ENCODE data around the gene SLC2A3. TPM values are rescaled to one million over a fixed set of nuclear protein-coding genes. Genes with fewer than 3 reads are reported as not detected.
"Not testable (repeated sequence)": the region's sequence is repeated elsewhere in the genome, so short reads cannot be mapped to it uniquely, and the experiment has no call there.

SLC2A3 gene
- total and polyA plus RNA-seq, 12 donors, result 7.2 to 52.4 (median 23.0) TPM

DNA sequence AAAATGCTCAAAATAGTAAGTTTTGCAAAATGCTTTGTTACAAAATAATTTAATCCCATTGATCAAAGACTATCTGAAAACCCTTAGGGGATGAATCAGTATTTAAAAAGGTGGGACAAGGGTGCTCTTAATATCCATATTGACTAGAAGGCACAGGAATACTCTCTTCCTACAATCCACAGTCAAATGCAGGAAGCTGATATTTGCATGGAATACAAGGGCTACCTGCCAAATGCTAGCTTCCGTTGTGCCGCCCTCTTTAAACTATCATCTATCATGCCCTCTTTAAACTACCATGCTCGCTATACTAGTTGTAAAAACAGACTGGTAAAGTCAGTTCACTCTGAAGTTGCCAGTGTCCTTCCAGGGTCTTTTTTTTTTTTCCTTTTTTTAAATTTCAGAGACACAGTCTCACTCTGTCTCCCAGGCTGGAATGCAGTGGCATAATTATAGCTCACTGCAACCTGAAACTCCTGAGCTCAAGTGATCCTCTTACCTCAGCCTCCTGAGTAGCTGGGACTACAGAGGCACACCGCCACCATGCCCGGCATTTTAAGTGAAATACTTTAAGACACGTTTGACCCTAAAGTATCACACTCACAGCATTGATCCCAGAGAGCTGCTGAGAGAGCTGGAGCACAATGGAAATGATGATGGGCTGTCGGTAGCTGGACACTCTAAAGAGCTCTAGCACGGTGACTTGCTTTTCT lies 6.7 kb downstream of the SLC2A3 start:
- Histone ChIP-seq H3K9me3 (replicated peaks in 1 of 3) (no peaks in the 10 kb centered on the region), H3K36me3 (replicated peaks in 1 of 2) (peaks cover 0 to 72% of the 10 kb centered on the region in 2 donors), H3K4me3 (no peak overlapping the region), H3K4me1 (replicated peaks in 1 of 2) (no peaks in the 10 kb centered on the region), H3K27me3 (no peaks in the 10 kb centered on the region), H3K27ac (no peak overlapping the region)
- intact Hi-C loops (cut with DNase I), result no loop called here
- DNase-seq, result no peak
- 66 to 74% (median 72%) methylated on average over 6 to 8 of the region's 8 CpGs for WGBS, 4 donors
- TF ChIP-seq, protein P1, sequence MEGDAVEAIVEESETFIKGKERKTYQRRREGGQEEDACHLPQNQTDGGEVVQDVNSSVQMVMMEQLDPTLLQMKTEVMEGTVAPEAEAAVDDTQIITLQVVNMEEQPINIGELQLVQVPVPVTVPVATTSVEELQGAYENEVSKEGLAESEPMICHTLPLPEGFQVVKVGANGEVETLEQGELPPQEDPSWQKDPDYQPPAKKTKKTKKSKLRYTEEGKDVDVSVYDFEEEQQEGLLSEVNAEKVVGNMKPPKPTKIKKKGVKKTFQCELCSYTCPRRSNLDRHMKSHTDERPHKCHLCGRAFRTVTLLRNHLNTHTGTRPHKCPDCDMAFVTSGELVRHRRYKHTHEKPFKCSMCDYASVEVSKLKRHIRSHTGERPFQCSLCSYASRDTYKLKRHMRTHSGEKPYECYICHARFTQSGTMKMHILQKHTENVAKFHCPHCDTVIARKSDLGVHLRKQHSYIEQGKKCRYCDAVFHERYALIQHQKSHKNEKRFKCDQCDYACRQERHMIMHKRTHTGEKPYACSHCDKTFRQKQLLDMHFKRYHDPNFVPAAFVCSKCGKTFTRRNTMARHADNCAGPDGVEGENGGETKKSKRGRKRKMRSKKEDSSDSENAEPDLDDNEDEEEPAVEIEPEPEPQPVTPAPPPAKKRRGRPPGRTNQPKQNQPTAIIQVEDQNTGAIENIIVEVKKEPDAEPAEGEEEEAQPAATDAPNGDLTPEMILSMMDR (IDR thresholded peaks at IDR 0.05), result no peak
- no peak for TF ChIP-seq POLR2A (IDR thresholded peaks at IDR 0.05)

DNA sequence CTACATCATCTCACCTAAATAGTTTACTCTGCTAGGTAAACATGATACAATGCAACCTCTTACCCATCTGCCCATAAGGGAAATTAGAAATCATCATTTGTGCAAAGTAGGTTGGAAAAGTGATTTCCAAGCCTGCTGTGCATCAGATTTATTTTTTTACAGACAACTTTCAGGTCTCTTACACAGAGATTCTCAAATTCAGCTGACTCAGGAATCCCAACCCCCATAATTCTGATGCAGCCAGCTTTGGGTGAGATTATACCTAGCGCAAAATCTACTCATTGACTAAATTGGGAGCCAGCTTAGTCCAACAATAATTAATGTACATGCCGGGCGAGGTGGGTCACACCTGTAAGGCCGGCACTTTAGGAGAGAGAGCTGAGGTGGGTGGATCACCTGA lies 8.5 kb downstream of the SLC2A3 start:
- H3K9me3 ChIP-seq (replicated peaks in 1 of 3), result no peaks in the 10 kb centered on the region
- H3K4me3 ChIP-seq, result no peak overlapping the region
- 92 to 94% (median 93%) methylated on average over 4 of the region's 4 CpGs for WGBS, 4 donors
- H3K27ac ChIP-seq, result no peak overlapping the region
- no peak for DNase-seq
- peaks cover 0 to 82% of the 10 kb centered on the region in 2 donors for H3K36me3 ChIP-seq (replicated peaks in 1 of 2)
- H3K4me1 ChIP-seq (replicated peaks in 1 of 2), result no peaks in the 10 kb centered on the region
- intact Hi-C loops (cut with DNase I), result no loop called here
- no peak for TF ChIP-seq POLR2A (IDR thresholded peaks at IDR 0.05)
- TF ChIP-seq, protein P1 (IDR thresholded peaks at IDR 0.05), result no peak
- H3K27me3 ChIP-seq, result no peaks in the 10 kb centered on the region

DNA sequence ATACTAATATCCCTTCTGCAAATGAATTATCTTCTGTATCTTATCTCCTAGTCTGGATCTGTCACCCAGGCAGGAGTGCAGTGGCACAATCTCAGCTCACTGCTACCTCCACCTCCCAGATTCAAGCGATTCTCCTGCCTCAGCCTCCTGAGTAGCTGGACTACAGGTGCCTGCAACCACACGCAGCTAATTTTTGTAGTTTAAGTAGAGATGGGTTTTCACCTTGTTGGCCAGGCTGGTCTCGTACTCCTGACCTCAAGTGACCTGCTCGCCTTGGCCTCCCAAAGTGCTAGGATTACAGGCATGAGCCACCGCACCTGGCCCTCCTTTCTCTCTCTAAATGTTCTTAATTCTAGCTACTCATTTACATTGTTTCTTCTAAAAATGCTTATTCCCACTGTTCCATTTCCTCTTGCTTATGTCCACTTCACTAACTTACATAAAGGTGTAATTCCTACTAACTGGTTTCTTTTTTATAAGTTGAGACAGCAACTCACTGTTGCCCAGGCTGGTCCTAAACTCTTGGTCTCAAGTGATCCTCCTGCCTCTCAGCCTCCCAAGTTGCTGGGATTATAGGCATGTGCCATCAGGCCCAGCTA lies 9.8 kb downstream of the SLC2A3 start:
- H3K27ac ChIP-seq; DNase-seq; H3K27me3 ChIP-seq; intact Hi-C loops (cut with DNase I); H3K4me1 ChIP-seq (replicated peaks in 1 of 2); H3K4me3 ChIP-seq; H3K9me3 ChIP-seq (replicated peaks in 1 of 3): not testable (repeated sequence)
- 92 to 96% (median 94%) methylated on average over 5 of the region's 5 CpGs for WGBS, 4 donors
- H3K36me3 ChIP-seq (replicated peaks in 1 of 2), result peaks cover 0 to 82% of the 10 kb centered on the region in 2 donors

DNA sequence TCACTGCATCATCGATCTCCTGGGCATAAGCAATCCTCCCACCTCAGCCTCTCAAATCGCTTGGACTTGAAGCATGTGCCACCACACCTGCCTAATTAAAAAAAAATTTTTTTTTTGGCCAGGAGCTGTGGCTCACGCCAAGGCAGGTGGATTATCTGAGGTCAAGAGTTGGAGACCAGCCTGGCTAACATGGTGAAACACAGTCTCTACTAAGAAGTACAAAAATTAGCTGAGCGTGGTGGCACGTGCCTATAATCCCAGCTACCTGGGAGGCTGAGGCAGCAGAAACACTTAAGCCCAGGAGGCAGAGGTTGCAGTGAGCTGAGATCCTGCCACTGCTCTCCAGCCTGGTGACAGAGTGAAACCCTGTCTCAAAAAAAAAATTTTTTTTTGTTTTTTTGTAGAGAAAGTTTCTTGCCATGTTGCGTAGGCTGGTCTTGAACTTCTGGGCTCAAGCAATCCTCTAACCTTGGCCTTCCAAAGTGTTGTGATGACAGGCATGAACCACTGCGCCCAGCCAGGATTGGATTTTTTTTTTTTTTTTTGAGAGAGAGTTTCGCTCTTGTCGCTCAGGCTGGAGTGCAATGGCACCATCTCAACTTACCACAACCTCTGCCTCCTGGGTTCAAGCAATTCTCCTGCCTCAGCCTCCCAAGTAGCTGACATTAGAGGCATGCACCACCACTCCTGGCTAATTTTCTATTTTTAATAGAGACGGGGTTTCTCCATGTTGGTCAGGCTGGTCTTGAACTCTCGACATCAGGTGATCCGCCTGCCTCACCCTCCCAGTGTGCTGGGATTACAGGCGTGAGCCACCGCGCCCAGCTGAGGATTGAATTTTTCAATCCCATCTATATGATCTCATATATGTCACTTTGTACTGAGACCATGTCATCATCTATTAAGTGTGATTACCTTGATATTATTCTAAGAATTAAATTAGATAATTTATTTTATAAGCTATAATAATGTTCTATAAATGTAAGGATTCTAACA lies 12.4 kb downstream of the SLC2A3 start:
- Histone ChIP-seq H3K4me3 (no peak overlapping the region), H3K4me1 (replicated peaks in 1 of 2) (no peaks in the 10 kb centered on the region), H3K9me3 (replicated peaks in 1 of 3) (no peaks in the 10 kb centered on the region), H3K27me3 (no peaks in the 10 kb centered on the region), H3K27ac (no peak overlapping the region), H3K36me3 (replicated peaks in 1 of 2) (peaks cover 0 to 70% of the 10 kb centered on the region in 2 donors)
- TF ChIP-seq, protein P1 (IDR thresholded peaks at IDR 0.05), result no peak
- TF ChIP-seq POLR2A (IDR thresholded peaks at IDR 0.05), result no peak
- intact Hi-C loops (cut with DNase I), result no loop called here
- WGBS, 4 donors, result 94 to 97% (median 96%) methylated on average over 15 of the region's 15 CpGs
- no peak for DNase-seq

DNA sequence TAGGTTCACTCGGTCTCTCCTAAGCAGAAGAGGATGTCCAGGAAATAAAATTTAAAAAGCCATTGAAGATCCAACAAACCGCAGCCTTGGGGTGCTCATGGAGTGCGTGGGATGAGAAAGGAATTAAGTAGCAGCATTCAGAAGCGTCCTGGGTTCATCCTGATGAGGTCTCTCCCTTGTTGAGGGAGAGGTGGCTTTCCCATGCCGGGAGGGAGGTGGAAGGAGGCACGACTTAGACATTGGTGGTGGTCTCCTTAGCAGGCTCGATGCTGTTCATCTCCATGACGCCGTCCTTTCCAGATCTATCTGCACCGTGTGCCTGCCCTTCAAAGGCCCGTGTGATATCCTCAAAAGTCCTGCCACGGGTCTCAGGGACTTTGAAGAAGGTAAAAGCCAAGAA lies 14.8 kb downstream of the SLC2A3 start:
- H3K4me3 ChIP-seq; H3K9me3 ChIP-seq (replicated peaks in 1 of 3); DNase-seq; H3K27ac ChIP-seq; intact Hi-C loops (cut with DNase I); H3K4me1 ChIP-seq (replicated peaks in 1 of 2); H3K27me3 ChIP-seq: not testable (repeated sequence)
- WGBS, 4 donors, result 78 to 86% (median 82%) methylated on average over 11 to 12 of the region's 12 CpGs
- H3K36me3 ChIP-seq (replicated peaks in 1 of 2), result peaks cover 0 to 53% of the 10 kb centered on the region in 2 donors

DNA sequence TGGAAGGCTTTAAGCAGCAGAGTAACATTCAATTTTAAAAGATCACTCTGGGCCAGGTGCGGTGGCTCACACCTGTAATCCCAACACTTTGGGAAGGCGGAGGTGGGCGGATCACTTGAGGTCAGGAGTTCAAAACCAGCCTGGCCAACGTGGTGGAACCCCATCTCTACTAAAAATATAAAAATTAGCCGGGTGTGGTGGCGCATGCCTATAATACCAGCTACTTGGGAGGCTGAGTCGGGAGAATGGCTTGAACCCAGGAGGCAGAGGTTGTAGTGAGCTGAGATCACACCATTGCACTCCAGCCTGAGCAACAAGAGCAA lies 17.8 kb downstream of the SLC2A3 start:
- H3K9me3 ChIP-seq (replicated peaks in 1 of 3); H3K4me1 ChIP-seq (replicated peaks in 1 of 2); H3K27me3 ChIP-seq; DNase-seq; intact Hi-C loops (cut with DNase I); H3K4me3 ChIP-seq; H3K27ac ChIP-seq: not testable (repeated sequence)
- peaks cover 0 to 33% of the 10 kb centered on the region in 2 donors for H3K36me3 ChIP-seq (replicated peaks in 1 of 2)
- WGBS, 4 donors, result 86 to 91% (median 89%) methylated on average over 7 of the region's 7 CpGs
